Skeletal muscle tissue (tissue), 4 donors: ENCODE measurements around the gene KCNK4. TPM values are rescaled to one million over a fixed set of nuclear protein-coding genes. Genes with fewer than 3 reads are reported as not detected.

Source experiments
- H3K27ac ChIP-seq: one replicate; pipeline ENCODE4 v1.7.0; 2013; ENCODE audit warnings: mild to moderate bottlenecking, low read depth, low read length, inconsistent platforms
- H3K27me3 ChIP-seq, 3 donors: one replicate each; pipeline ENCODE4 v1.7.0; 2013; ENCODE audit warnings: low read length in 3 of 3; ENCODE audit not compliant: control insufficient read depth in 3 of 3, insufficient read depth in 3 of 3
- H3K36me3 ChIP-seq, 3 donors: one replicate each; pipeline ENCODE4 v1.7.0; 2013; ENCODE audit warnings: low read length in 3 of 3; ENCODE audit not compliant: control insufficient read depth in 3 of 3, insufficient read depth in 3 of 3
- H3K4me1 ChIP-seq, 3 donors: one replicate each; pipeline ENCODE4 v1.7.0; 2013; ENCODE audit warnings: low read length in 3 of 3, mild to moderate bottlenecking in 3 of 3; ENCODE audit not compliant: control insufficient read depth in 3 of 3, insufficient read depth in 3 of 3
- H3K4me3 ChIP-seq, 3 donors: one replicate each; pipeline ENCODE4 v1.7.0; 2013; ENCODE audit warnings: low read length in 3 of 3
- H3K9ac ChIP-seq, 3 donors: one replicate each; pipeline ENCODE4 v1.7.0; 2013; ENCODE audit warnings: low read length in 3 of 3, mild to moderate bottlenecking in 3 of 3, moderate library complexity in 2 of 3, low read depth in 1 of 3
- H3K9me3 ChIP-seq, 3 donors: one replicate each; pipeline ENCODE4 v1.7.0; 2013; ENCODE audit warnings: low read length in 3 of 3; ENCODE audit not compliant: control insufficient read depth in 3 of 3
- total RNA-seq: library from RNA; depleted of rRNA; stranded (reverse); fragments of >200 nt; gene quantifications from one replicate; pipeline ENCODE4 v1.2.3, GENCODE V29; 2014
- donor health status: Osteomylitis.

KCNK4 gene
- total RNA-seq, 1 donor from 2014 or later, result not detected

GRCh38 chr11:64281957-64282770, 8.9 kb upstream of the KCNK4 start:
- Histone ChIP-seq H3K27ac (no peak overlapping the region), H3K9ac (no peak overlapping the region), H3K4me1 (peaks cover 27 to 31% (median 29%) of the 10 kb centered on the region in 3 donors)

GRCh38 chr11:64283092-64283491, 8.0 kb upstream of the KCNK4 start:
- H3K9me3 ChIP-seq, result no peaks in the 10 kb centered on the region
- peak overlapping the region; percentile 19 to 96 (median 57) for H3K9ac ChIP-seq
- H3K27ac ChIP-seq, result no peak overlapping the region
- H3K27me3 ChIP-seq, result no peaks in the 10 kb centered on the region
- H3K4me1 ChIP-seq, result peaks cover 27 to 35% (median 31%) of the 10 kb centered on the region in 3 donors
- peaks cover 10 to 14% (median 13%) of the 10 kb centered on the region in 3 donors for H3K36me3 ChIP-seq
- H3K4me3 ChIP-seq, result peak overlapping the region in 2 of 3 donors; percentile 35 to 79

More at GRCh38 chr11:64281957-64282770, 8.9 kb upstream of the KCNK4 start:
- H3K4me3 ChIP-seq, result no peak overlapping the region
- H3K9me3 ChIP-seq, result no peaks in the 10 kb centered on the region
- H3K36me3 ChIP-seq, result peaks cover 13 to 16% (median 15%) of the 10 kb centered on the region in 3 donors
- H3K27me3 ChIP-seq, result no peaks in the 10 kb centered on the region

- peak within 1 kb of the TSS; percentile 93 to 96 (median 96) for H3K9ac ChIP-seq
Observed at GRCh38 chr11:64284048-64284961, 6.8 kb upstream of the KCNK4 start, which contains the start of gene BAD. BAD (minus strand) TSS chr11:64284665; CDS start chr11:64284368, 297 bp downstream.

GRCh38 chr11:64284962-64285884, 5.9 kb upstream of the KCNK4 start, which contains the start of gene GPR137:
GPR137 (plus strand) TSS chr11:64285848; CDS start chr11:64286525, 677 bp downstream.
- Histone ChIP-seq H3K27me3 (peaks cover 0 to 3% (median under 1%) of the 10 kb centered on the region in 3 donors), H3K9me3 (no peaks in the 10 kb centered on the region), H3K27ac (peak within 1 kb of the TSS; percentile 87), H3K4me3 (peak within 1 kb of the TSS; percentile 87 to 91 (median 91)), H3K36me3 (peaks cover 0 to 6% (median 6%) of the 10 kb centered on the region in 3 donors), H3K9ac (peak within 1 kb of the TSS; percentile 93 to 96 (median 96)), H3K4me1 (peaks cover 27 to 35% (median 31%) of the 10 kb centered on the region in 3 donors)

More at GRCh38 chr11:64284048-64284961, 6.8 kb upstream of the KCNK4 start, which contains the start of gene BAD:
- peak within 1 kb of the TSS; percentile 87 to 91 (median 91) for H3K4me3 ChIP-seq
- H3K9me3 ChIP-seq, result no peaks in the 10 kb centered on the region
- peaks cover under 1 to 6% (median 6%) of the 10 kb centered on the region in 3 donors for H3K36me3 ChIP-seq
- no peaks in the 10 kb centered on the region for H3K27me3 ChIP-seq
- peaks cover 27 to 35% (median 31%) of the 10 kb centered on the region in 3 donors for H3K4me1 ChIP-seq
- peak within 1 kb of the TSS; percentile 87 for H3K27ac ChIP-seq

GRCh38 chr11:64285885-64286800, 5.0 kb upstream of the KCNK4 start:
- Histone ChIP-seq H3K27me3 (peaks cover 8 to 10% (median 9%) of the 10 kb centered on the region in 3 donors), H3K4me1 (peaks cover 27 to 35% (median 31%) of the 10 kb centered on the region in 3 donors), H3K4me3 (peak overlapping the region; percentile 67 to 87 (median 73)), H3K9me3 (no peaks in the 10 kb centered on the region), H3K27ac (no peak overlapping the region), H3K36me3 (peaks cover 0 to 6% (median 6%) of the 10 kb centered on the region in 3 donors), H3K9ac (peak overlapping the region; percentile 72 to 78 (median 78))

GRCh38 chr11:64286801-64287159, 4.3 kb upstream of the KCNK4 start:
- Histone ChIP-seq H3K9me3 (no peaks in the 10 kb centered on the region), H3K4me1 (peaks cover 28 to 35% (median 32%) of the 10 kb centered on the region in 3 donors), H3K4me3 (peak overlapping the region in 1 of 3 donors; percentile 73), H3K27me3 (peaks cover 11 to 15% (median 15%) of the 10 kb centered on the region in 3 donors), H3K27ac (no peak overlapping the region), H3K9ac (peak overlapping the region in 2 of 3 donors; percentile 72 to 78), H3K36me3 (peaks cover 0 to 6% (median 6%) of the 10 kb centered on the region in 3 donors)

- H3K9ac ChIP-seq, result no peak overlapping the region
- peaks cover 31 to 40% (median 38%) of the 10 kb centered on the region in 3 donors for H3K4me1 ChIP-seq
- H3K27me3 ChIP-seq, result peaks cover 21 to 26% (median 25%) of the 10 kb centered on the region in 3 donors
- H3K27ac ChIP-seq, result no peak overlapping the region
- H3K9me3 ChIP-seq, result no peaks in the 10 kb centered on the region
- no peak overlapping the region for H3K4me3 ChIP-seq
- H3K36me3 ChIP-seq, result peaks cover 0 to 3% (median 0%) of the 10 kb centered on the region in 3 donors
Observed at GRCh38 chr11:64287676-64288352, 3.3 kb upstream of the KCNK4 start.

GRCh38 chr11:64288353-64288750, 2.8 kb upstream of the KCNK4 start:
- Histone ChIP-seq H3K27ac (no peak overlapping the region), H3K9ac (no peak overlapping the region), H3K4me1 (peaks cover 27 to 35% (median 33%) of the 10 kb centered on the region in 3 donors), H3K9me3 (no peaks in the 10 kb centered on the region), H3K27me3 (peaks cover 27 to 31% (median 31%) of the 10 kb centered on the region in 3 donors), H3K4me3 (no peak overlapping the region), H3K36me3 (peaks cover 0 to under 1% (median 0%) of the 10 kb centered on the region in 3 donors)
